ENCODE results near the gene CALU. TPM values are rescaled to one million over a fixed set of nuclear protein-coding genes. Genes with fewer than 3 reads are reported as not detected.

The CALU gene
- total and polyA plus RNA-seq, 2 donors (not counting 1 experiment from before 2014, with no cell fraction given), result 5.1 to 11.2 TPM

Small RNA genes within 50 kb of the gene (small RNA-seq; reads per million reads assigned to genes)
- gene RN7SL81P (ENCODE audit: insufficient read length, low read depth, low replicate concordance), result not detected
- gene RNA5SP242 (ENCODE audit: insufficient read length, low read depth, low replicate concordance), result 0.76 reads per million
- gene RNA5SP243 (ENCODE audit: insufficient read length, low read depth, low replicate concordance), result not detected

Other genes starting within 250 kb of the CALU start
- gene GARIN1A, start 67.1 kb upstream of the CALU start, total RNA-seq, result 2.2 and 2.4 TPM in 2 replicates
- 0.70 and 0.91 TPM in 2 replicates for gene GARIN1A, start 67.1 kb upstream of the CALU start, polyA plus RNA-seq
- not detected in 2 replicates for gene OPN1SW, start 36.4 kb downstream of the CALU start, total RNA-seq
- not detected in 2 replicates for gene OPN1SW, start 36.4 kb downstream of the CALU start, polyA plus RNA-seq
- 12.4 and 13.9 TPM in 2 replicates for gene CCDC136, start 52.6 kb downstream of the CALU start, total RNA-seq
- 1.1 and 2.2 TPM in 2 replicates for gene CCDC136, start 52.6 kb downstream of the CALU start, polyA plus RNA-seq
- not detected in 2 replicates for gene FLNC, start 91.0 kb downstream of the CALU start, total RNA-seq
- gene FLNC, start 91.0 kb downstream of the CALU start, polyA plus RNA-seq, result 0.01 TPM in 1 of 2 replicates, not detected in the other
- gene ATP6V1F, start 123.5 kb downstream of the CALU start, total RNA-seq, result 77.9 and 81.7 TPM in 2 replicates
- 198 and 238 TPM in 2 replicates for gene ATP6V1F, start 123.5 kb downstream of the CALU start, polyA plus RNA-seq
- gene KCP, start 171.3 kb downstream of the CALU start, total RNA-seq, result 3.8 and 3.9 TPM in 2 replicates
- 1.2 and 2.3 TPM in 2 replicates for gene KCP, start 171.3 kb downstream of the CALU start, polyA plus RNA-seq
- 135 and 137 TPM in 2 replicates for gene IRF5, start 198.6 kb downstream of the CALU start, total RNA-seq
- 63.8 and 91.3 TPM in 2 replicates for gene IRF5, start 198.6 kb downstream of the CALU start, polyA plus RNA-seq

All from B cell (primary cell).